ENCODE measurements around the gene CHD5.

- TF ChIP-seq CTCF (conservative IDR thresholded peaks at IDR 0.05; ENCODE audit: low read depth, low read length) (no peak), CEBPB (IDR thresholded peaks at IDR 0.05; ENCODE audit: low read depth, low read length) (no peak), RFX5 (IDR thresholded peaks at IDR 0.05; ENCODE audit: low read depth, low read length) (no peak)
Measured at GRCh38 chr1:6097117-6097595, 83.0 kb downstream of the CHD5 start.

All from IMR-90 (cell line).